NCI-H748 (cell line): ENCODE results near the gene ADRA2B.
"Not testable (repeated sequence)": the region's sequence is repeated elsewhere in the genome, so short reads cannot be mapped to it uniquely, and the experiment has no call there.

ENCODE experiments used
- DNase-seq: peaks from one replicate; lab custom pipeline; 2025; ENCODE audit not compliant: unreplicated experiment; lab: John Stamatoyannopoulos, UW

ADRA2B gene

DNA sequence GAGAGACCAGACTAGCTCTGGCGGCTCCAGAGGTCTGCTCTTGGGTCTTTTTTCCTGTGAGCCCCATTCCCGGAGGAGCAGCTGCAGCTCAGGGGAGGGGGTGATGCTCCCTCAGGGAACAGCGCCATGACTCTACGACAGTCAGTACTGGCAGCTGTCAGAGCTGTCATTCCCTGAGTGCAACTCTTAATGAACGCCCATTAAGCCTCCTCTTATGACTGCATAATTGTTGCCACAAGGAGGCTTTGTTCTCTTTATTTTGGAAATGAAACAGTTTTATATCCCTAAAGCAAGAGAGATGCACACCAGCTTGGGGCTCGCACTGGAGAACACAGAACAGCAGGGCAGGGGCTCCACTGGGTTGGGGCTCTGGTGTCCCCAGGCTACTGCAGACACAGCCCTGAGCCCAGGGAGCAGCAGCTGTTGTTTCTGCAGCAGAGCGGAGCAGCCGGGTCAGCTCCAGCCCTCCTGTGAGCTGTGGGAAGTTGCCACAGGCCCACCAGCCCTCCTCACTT lies 44.3 kb downstream of the ADRA2B start:
- peak; percentile 33 for DNase-seq

DNA sequence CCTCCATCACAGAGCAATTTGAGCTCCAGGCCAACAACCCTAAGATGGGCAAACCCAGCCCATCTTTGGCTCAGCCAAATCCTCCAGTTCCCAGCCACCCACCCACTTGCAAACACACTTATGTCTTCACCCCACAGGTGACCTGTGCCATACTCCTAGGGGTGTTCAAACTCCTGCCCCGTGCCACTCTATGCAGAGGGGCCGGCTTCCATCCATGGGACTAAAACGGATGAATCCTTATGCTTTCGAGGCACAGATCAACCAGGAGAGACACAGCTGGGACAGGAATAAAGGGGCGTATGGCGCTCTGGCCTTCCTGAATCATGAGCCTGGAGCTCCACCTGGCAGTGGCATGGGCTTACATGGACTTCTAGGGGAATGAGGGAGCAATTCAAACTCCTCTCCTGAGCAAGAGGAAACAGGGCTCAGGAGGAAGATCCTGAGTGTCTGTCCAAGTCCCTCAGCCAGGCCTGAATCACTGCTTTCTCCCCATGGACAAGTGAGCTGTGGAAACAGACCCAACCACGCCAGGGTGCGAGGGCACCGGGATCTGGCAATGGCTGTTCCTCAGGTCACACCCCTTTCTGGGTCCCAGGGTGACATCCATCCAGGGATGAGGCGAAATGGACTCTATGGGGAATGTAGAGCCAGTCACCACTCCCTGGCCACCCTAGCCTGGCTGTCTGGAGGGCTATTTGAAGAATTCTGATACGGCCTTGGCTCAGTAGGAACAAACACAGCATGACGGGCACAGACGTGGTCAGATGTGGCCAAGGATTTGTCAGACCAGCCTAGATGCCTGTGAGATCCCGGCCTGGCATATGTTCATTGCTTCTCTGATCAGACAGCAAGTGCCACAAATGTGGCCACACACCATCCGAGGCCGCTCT lies 45.0 kb downstream of the ADRA2B start:
- not testable (repeated sequence) for DNase-seq

DNA sequence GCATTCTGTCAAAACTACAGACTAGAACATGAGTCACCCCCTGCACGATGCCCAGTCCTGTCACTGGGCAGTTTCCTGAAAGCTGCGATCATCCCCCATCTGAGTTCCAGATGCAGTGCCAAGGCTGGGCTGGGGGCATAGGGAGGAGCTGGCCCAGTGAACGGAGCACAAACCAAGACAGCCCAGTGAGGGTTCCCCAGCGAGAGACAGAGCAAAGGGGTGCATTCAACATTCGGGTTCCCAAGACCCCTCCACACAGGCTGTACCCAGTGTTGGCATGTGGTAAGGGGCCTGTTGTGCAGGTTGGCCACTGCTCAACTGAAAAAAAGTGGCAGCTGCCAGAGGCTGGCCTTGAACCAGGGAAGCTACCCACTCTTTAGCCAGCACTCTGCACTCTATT lies 46.0 kb downstream of the ADRA2B start:
- not testable (repeated sequence) for DNase-seq

DNA sequence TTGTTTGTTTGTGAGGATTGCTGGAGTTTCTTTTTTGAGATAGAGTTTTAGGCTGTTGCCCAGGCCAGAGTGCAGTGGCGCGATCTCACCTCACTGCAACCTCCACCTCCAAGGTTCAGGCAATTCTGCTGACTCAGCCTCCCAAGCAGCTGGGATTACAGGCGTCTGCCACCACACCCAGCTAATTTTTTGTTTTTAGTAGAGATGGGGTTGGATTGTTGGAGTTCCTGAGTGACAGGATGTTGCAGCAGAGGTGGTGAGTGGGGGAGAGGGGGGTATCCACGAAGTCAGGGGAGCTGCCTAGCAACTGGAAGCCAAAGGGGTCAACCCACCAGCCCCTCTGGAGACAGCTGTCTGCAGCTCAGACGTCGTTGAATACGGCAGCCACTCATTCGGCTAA lies 46.5 kb downstream of the ADRA2B start:
- not testable (repeated sequence) for DNase-seq

DNA sequence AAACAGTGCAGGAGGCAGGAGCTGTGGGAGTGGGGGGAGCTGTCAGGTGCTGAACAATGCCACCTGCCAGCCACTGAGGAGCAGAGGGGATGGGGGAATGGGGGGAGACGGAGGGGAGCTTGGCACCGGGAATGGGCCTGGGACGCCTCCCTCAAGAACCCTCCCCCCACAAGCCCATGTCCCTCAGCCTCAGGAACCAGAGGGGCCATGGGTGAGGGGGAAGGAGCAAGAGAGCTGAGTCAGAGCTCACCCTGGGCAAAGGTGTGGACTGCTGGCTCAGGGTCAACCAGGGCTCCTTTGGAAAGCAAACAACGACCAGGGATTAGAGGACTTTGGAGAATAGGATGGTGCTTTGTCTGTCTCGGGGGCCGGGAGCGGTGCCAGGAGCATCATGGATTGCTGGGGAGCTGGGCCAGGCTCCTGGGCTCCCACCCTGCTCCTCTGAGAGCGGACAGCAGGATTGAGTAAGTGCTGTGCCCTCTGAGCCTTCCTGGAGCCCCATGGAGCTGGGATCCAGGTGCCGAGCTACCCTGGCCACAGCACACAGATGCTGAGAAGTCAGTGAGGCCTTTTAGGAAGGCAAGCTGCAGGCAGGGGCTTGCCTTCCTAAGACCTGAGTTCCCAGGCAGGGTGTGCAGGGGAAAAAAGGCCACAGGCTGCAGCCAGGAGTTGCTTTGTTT lies 48.3 kb downstream of the ADRA2B start:
- peak; percentile 3 for DNase-seq

DNA sequence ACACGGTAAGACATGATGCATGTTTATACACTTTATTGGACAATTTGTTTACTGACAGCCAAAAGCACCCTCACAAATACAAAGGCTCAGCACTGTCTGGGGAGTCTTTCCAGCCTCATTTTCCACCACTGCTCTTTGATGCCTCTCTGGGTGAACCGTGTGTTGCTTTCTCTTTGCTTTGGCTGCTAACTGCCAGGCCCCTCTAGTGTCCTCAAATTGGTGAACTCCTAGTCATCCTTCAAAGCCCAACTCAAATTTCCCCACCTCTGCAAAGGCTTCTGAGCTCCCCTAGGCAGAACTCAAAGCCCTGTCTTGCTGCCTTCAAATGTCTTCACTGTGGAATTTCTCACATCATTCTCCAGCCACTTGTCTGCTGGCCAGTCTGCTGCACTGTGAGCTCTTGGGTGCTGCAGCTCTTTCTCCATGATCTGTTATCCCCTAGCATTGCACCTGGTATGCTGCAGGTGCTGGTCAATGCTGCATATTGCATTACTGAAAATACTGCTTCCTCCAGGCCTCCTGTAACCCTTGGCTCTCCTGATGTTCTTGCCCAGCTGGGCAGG lies 49.2 kb downstream of the ADRA2B start:
- not testable (repeated sequence) for DNase-seq

DNA sequence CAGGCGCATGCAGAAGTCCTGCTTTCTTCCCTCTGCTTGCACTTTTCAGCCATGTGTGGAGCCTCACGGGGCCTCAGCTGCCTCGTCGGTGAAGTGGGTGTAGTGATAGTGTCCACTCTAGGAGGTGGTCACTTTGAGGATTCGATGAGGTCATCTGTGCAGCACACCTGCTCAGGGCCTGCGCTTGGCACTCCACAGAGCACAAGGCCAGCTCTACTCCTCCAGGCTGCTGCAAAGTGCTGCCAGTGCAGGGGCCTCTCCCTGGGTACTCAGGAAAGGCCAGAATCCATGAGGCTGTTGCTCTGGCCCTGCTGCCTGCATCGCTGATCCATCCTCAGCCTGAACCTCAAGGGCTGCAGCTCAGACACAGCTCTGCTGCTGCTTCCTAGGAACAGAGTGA lies 49.9 kb downstream of the ADRA2B start:
- not testable (repeated sequence) for DNase-seq

DNA sequence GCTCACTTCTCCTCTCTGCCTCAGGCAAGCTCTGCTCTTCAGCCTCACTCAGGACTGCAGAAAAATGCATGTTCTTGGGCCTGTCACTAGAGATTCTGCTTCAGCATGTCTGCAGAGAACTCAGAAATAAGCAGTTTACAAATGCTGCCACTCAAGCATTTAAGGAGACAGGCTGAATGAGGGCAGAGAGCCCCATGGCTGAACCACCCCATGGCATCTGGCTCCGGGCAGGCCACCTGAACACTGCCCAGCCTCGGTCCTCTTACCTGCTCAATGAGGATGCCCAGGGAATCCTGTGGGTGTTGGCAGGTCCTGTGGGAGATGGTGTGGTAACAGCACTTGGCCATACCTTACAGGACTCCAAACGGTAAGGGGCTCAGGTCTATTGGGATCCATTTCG lies 50.4 kb downstream of the ADRA2B start:
- not testable (repeated sequence) for DNase-seq

DNA sequence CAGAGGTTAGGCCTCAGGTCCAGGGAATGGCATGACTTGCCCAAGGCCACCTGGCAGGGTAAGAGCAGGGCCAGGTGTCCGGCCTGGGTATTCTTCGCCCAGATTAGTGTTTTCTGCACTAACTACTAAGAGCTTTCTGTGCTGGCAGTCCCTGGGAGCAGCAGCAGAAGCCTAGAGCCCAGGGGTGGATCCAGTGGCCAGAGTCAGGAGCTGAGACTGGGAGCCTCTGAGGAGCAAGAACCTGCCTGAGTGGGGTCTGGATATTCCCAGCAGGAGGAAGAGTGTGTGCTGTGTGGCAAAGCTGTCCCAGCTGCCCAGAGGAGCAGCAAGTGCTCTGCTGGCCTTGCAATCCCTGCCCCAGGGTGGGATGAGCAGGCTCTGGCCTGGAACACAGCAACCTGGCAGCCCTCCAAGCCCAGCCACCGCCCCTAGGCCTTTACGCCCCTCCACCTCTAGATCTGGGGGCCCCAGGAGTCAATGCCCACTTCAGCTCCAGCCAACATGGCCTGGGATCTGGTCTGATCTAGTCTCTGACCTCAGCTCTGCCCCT lies 50.9 kb downstream of the ADRA2B start:
- DNase-seq = no peak

DNA sequence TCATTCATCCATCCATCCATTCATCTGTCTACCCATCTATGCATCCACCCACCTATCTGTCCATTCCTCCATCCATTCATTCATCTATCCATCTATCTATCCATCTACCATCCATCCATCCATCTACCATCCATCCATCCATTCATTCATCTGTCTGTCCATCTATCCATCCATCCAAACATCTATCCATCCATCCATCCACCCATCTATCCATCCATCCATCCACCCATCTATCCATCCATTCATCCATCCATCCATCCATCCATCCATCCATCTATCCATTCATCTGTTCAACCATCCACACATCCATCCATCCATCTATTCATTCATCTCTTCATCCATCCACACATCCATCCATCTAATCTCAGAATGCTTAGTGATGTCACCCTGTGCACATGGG lies 51.6 kb downstream of the ADRA2B start:
- not testable (repeated sequence) for DNase-seq

DNA sequence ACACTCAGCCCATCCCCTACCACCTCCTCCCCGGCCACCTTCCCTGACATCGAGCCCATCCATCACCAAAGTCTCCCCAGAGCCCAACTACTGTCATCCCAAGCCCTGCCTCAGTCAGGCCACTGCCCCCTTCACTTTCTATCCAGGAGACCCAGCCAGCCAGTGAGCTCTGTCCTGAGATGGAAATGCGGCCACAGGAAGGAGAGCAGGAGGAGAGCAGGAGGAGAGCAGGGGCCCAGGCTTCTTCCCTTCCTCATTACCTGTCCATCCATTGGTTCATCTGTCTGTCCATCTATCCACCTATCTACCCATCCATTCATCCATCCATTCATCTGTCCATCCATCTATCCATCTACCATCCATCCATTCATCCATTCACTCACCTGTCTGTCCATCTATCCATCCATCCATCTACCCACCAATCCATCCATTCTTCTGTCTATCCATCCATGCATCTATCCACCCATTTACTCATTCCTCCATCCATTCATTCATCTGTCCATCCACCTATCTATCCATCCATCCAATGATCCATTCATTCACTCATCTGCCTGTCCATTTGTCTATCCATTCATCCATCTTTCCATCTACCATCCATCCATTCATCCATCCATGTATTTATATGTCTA lies 52.2 kb downstream of the ADRA2B start:
- not testable (repeated sequence) for DNase-seq

DNA sequence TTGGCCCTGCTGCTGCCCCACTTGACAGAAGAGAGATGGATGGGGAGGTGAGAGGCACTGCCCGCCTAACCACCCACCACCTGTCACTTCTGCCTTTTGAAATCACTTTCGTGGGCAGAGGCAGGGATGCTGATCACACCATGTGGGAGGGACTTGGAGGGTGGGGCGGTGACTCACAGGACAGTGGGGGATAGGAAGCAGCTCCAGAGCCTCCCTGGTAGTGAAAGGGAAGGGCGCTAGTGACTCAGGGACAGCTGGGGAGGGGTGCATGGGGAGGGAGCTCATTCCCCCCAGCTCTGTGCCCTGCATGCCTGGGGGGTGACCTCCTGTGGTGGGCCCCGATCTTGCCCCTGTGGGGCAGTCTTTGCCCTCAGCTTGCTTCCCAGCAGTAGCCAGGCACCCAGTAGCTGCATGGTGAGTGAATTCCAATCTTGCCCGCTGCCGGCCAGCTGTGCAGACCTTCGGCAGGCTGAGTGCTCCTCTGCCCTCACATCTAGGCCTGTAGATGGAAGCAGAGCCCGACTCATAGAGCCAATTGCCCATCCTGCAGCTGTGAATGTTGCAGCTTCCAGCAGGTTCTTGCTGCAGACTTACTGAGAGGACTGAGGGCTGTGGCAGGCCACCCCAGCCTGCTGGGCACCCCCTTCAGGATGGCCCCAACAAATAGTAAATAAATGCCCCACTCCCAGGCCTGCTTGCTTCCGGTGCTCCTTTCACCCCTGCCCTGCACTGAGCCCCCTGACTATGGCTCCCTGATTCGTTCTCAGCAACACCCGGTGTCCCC lies 53.1 kb downstream of the ADRA2B start:
- DNase-seq = not testable (repeated sequence)
